Neural crest cell (in vitro differentiated cells): ENCODE measurements around the gene EPB41L2. TPM values are rescaled to one million over a fixed set of nuclear protein-coding genes. Genes with fewer than 3 reads are reported as not detected.

Experiments
- DNase-seq: peaks from one replicate; pipeline ENCODE4 v3.0.0; 2021; ENCODE audit warnings: low read depth, mixed read lengths, low spot score
- H3K27ac Mint-ChIP-seq: one replicate; pipeline ENCODE4 v1.8.0; 2021; ENCODE audit warnings: mild to moderate bottlenecking, mixed read lengths; ENCODE audit not compliant: unreplicated experiment
- H3K27me3 Mint-ChIP-seq: 2 replicates; pipeline ENCODE4 v1.8.0; 2021; ENCODE audit warnings: low read depth, mild to moderate bottlenecking, mixed read lengths
- H3K36me3 Mint-ChIP-seq: 2 replicates; pipeline ENCODE4 v1.8.0; 2021; ENCODE audit warnings: low read depth, mild to moderate bottlenecking, mixed read lengths
- H3K4me1 Mint-ChIP-seq: 2 replicates; pipeline ENCODE4 v1.8.0; 2021; ENCODE audit warnings: mixed read lengths
- H3K4me3 Mint-ChIP-seq: one replicate; pipeline ENCODE4 v1.8.0; 2021; ENCODE audit warnings: mild to moderate bottlenecking, mixed read lengths
- H3K9me3 Mint-ChIP-seq: 2 replicates; pipeline ENCODE4 v1.8.0; 2021; ENCODE audit warnings: mixed read lengths
- total RNA-seq: library from RNA; stranded (reverse); gene quantifications from 2 replicates; pipeline ENCODE4 v1.2.1, GENCODE V29; 2021
- TF ChIP-seq, protein P1 (sequence below): fragments of 200-600 bp; sonication (generic); conservative IDR thresholded peaks from 2 replicates; pipeline ENCODE4 v1.5.0; 2021; ENCODE audit warnings: antibody characterized with exemption, mild to moderate bottlenecking

The EPB41L2 gene
- total RNA-seq, 1 donor from 2014 or later, result 114 TPM

DNA sequence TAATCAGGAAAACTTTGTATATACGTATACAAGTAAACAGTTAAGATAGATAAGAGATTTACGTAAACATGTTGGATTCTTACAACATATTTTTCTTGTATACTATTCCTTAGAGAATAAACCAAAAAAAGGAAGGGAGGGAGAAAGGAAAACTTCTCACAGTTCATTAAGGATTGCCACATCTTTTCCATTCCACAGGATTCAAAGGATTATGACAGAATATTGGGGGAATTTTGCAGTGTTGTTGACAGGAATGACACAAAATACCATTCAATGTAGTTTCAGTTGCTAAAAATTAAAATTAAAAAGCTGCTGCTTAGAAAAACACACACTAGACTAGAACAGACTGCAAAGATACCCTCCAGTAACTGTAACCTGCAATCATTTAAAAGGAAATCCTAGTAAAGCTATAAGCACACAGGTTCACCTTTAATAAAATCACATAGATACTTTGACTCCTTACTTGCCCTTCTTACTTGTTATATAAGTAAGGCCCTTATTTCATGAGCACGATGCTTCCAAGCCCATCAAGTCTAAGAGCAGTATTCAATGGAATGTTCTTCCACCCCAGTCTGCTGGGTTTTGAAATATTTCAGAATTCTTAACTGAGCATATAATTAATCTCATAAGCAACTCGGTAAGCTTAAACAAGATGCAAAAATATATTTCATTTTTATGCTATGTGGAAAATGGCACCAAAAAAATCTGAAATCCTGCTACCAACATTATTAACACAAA, 128.0 kb downstream of the EPB41L2 start:
- Mint-ChIP-seq H3K4me3 (no peak overlapping the region), H3K27ac (no peak overlapping the region), H3K9me3 (no peaks in the 10 kb centered on the region), H3K36me3 (peaks cover 9% of the 10 kb centered on the region), H3K27me3 (no peaks in the 10 kb centered on the region), H3K4me1 (peaks cover 63% of the 10 kb centered on the region)
- TF ChIP-seq, protein P1, sequence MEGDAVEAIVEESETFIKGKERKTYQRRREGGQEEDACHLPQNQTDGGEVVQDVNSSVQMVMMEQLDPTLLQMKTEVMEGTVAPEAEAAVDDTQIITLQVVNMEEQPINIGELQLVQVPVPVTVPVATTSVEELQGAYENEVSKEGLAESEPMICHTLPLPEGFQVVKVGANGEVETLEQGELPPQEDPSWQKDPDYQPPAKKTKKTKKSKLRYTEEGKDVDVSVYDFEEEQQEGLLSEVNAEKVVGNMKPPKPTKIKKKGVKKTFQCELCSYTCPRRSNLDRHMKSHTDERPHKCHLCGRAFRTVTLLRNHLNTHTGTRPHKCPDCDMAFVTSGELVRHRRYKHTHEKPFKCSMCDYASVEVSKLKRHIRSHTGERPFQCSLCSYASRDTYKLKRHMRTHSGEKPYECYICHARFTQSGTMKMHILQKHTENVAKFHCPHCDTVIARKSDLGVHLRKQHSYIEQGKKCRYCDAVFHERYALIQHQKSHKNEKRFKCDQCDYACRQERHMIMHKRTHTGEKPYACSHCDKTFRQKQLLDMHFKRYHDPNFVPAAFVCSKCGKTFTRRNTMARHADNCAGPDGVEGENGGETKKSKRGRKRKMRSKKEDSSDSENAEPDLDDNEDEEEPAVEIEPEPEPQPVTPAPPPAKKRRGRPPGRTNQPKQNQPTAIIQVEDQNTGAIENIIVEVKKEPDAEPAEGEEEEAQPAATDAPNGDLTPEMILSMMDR, result no peak
- no peak for DNase-seq

DNA sequence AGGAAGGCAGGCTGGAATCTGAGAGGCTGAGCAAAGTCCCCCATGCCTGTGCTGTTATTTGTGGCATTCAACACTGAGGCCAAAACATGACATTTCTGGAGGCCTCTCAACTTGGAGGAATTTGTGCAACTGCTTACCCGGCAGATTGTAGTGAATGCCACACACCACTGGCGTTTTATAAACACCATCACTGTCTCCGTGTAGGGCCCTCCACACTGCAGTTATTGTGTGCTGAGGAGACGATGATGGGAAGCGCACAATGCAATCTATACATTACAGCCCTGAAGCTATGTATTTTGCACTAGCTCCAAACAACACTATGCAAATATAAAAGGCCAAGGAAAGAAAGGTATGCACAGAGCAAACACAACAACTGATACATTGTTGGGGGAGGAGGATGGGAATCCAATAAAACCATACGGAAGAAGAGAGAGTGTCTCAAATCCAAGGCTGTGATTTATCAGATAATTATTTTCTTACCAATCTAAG, 129.3 kb downstream of the EPB41L2 start:
- Mint-ChIP-seq H3K27me3 (no peaks in the 10 kb centered on the region), H3K27ac (no peak overlapping the region), H3K4me3 (peak overlapping the region; percentile 16), H3K9me3 (no peaks in the 10 kb centered on the region), H3K36me3 (peaks cover 9% of the 10 kb centered on the region), H3K4me1 (peaks cover 54% of the 10 kb centered on the region)
- DNase-seq, result peak; percentile 10
- TF ChIP-seq, protein P1, result no peak

DNA sequence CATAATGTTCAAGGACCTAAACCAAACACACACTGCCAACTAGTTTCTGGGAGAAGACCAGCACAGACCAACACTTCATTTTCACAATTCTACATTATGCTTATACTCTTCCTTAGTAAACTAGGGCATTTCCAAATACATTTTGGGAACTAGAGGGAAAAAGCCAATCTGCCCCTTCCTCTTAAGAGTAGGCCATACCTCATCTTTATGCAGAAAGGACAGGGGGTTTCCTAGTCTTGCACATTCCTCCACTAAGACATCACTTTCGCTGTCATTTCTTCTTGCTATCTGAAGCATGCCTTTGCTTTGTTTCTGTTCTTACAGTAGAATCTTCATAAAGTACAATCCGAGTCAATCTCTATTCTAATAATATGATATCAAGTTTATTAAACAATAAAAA, 130.1 kb downstream of the EPB41L2 start:
- DNase-seq, result no peak
- TF ChIP-seq, protein P1, result no peak
- Mint-ChIP-seq H3K27me3 (no peaks in the 10 kb centered on the region), H3K4me1 (peaks cover 45% of the 10 kb centered on the region), H3K9me3 (no peaks in the 10 kb centered on the region), H3K4me3 (no peak overlapping the region), H3K27ac (no peak overlapping the region), H3K36me3 (peaks cover 9% of the 10 kb centered on the region)

DNA sequence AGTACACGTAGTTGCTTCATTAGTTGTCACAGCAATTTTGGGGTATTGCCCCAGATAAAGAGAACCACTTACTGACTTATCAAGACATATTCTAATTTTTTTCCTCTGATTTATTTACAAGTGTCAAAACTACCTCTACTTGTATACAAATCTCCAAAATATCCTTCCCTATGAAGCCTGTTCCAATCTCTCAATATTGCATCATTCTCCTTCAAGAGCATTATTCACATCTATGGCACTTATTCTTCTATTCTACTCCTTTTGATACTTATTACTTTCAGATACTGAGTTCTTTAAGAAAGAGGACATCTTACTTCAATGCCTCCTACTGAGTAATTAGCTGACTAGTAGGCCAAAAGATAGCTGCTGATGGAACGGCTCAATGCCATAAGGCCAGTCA, 130.6 kb downstream of the EPB41L2 start:
- no peaks in the 10 kb centered on the region for H3K27me3 Mint-ChIP-seq
- DNase-seq, result no peak
- H3K27ac Mint-ChIP-seq, result peak overlapping the region; percentile 45
- peaks cover 45% of the 10 kb centered on the region for H3K4me1 Mint-ChIP-seq
- no peak overlapping the region for H3K4me3 Mint-ChIP-seq
- H3K9me3 Mint-ChIP-seq, result no peaks in the 10 kb centered on the region
- TF ChIP-seq, protein P1, result no peak
- peaks cover 9% of the 10 kb centered on the region for H3K36me3 Mint-ChIP-seq

DNA sequence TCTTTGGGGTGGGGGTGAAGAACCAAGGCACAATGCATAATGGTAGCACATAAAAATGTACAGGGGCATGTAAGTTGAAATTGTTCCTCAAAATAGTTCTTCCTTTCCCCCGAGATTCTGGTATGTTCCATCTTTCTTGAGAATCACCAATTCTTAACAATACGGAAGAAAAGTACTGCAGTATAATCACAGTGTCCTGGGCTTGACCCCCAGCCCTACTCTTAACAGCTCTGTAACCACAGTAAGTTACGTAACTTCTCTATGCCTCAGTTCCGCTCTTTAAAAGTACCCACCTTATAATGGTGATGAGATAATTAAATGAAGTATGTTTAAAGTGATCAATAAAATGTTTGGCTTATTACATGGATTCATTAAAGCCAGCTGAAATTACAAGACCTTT, 131.4 kb downstream of the EPB41L2 start:
- Mint-ChIP-seq H3K27ac (no peak overlapping the region), H3K9me3 (no peaks in the 10 kb centered on the region), H3K36me3 (peaks cover 9% of the 10 kb centered on the region), H3K4me3 (no peak overlapping the region), H3K4me1 (peaks cover 42% of the 10 kb centered on the region), H3K27me3 (no peaks in the 10 kb centered on the region)
- TF ChIP-seq, protein P1, result no peak
- DNase-seq, result no peak
